K562 (cell line): Measurements from ENCODE around the gene FAM20C. TPM values are rescaled to one million over a fixed set of nuclear protein-coding genes. Genes with fewer than 3 reads are reported as not detected.

Experiments used
- ATAC-seq: fragments of 200-7000 bp; cut with Tn5 transposase; 3 replicates; pipeline ENCODE4 v1.9.1; 2020; ENCODE audit warnings: moderate library complexity
- BruUV-seq: library from RNA; stranded (reverse); fragments of 400-500 nt; replicated peaks from 2 replicates; lab custom pipeline; 2021; lab: Mats Ljungman, UMichigan
- CTCF ChIA-PET: fragments of 300-600 bp; formaldehyde crosslinking; extraction: SDS; loops from one replicate; lab custom pipeline; 2021; ENCODE audit warnings: low intra/inter-chr PET ratio; lab: Yijun Ruan, JAX
- POLR2A ChIA-PET: fragments of 300-600, 350-650 bp; sonication (Branson Sonifier 250); formaldehyde crosslinking; extraction: SDS; loops from one replicate; lab custom pipeline; 2021; ENCODE audit warnings: antibody characterized with exemption, inconsistent platforms; lab: Yijun Ruan, JAX
- DNase-seq, 4 experiments: peaks; one replicate each; pipeline versions ENCODE4 v3.0.0 to v3.0.0-alpha.2; 2011 to 2018; ENCODE audit warnings: low spot score in 3 of 4, mixed read lengths in 3 of 4; ENCODE audit errors: extremely low read depth in 1 of 4
- FAIRE-seq: peaks from 2 replicates; lab custom pipeline; 2011; peaks lifted over from hg19 to GRCh38; lab: Jason Lieb, UNC
- H2AFZ ChIP-seq: 2 replicates; pipeline ENCODE4 v1.6.0; 2011; ENCODE audit warnings: low read depth, low read length, control low read depth, inconsistent platforms
- H3K27ac ChIP-seq: fragments of 200-600 bp; 3 replicates; pipeline ENCODE4 v1.8.0; 2011; ENCODE audit warnings: low read depth, mild to moderate bottlenecking, control low read depth, inconsistent platforms, low read length, moderate library complexity, mixed read lengths; ENCODE audit errors: extremely low read depth
- H3K27me3 ChIP-seq, 2 experiments: fragments of 300-600 bp in 1 of 2; 2 replicates in 1 of 2; 3 replicates in 1 of 2; pipeline versions ENCODE4 v1.6.0 to v1.8.0; 2011; ENCODE audit warnings: inconsistent platforms in 2 of 2, low read length in 2 of 2, mild to moderate bottlenecking in 1 of 2, mixed read lengths in 1 of 2, moderate library complexity in 1 of 2; ENCODE audit not compliant: control insufficient read depth in 2 of 2, insufficient read depth in 2 of 2
- H3K36me3 ChIP-seq: fragments of 300-600 bp; 3 replicates; pipeline ENCODE4 v1.8.0; 2011; ENCODE audit warnings: mild to moderate bottlenecking, low read length, inconsistent platforms; ENCODE audit not compliant: control insufficient read depth, insufficient read depth
- H3K4me1 ChIP-seq, 2 experiments: fragments of 200-600 bp in 1 of 2; replicated peaks in 1 of 2; 2 replicates in 1 of 2; 3 replicates in 1 of 2; pipeline versions ENCODE4 v1.5.1 to v1.8.0; 2011; ENCODE audit warnings: inconsistent platforms in 2 of 2, low read length in 2 of 2, mild to moderate bottlenecking in 1 of 2, mixed read lengths in 1 of 2, moderate library complexity in 1 of 2; ENCODE audit not compliant: control insufficient read depth in 2 of 2, insufficient read depth in 2 of 2
- H3K4me2 ChIP-seq: 2 replicates; pipeline ENCODE4 v1.6.1; 2011; ENCODE audit warnings: low read length, control low read depth, inconsistent platforms, mixed read lengths; ENCODE audit not compliant: insufficient read depth
- H3K4me3 ChIP-seq: fragments of 200-600 bp; sonication (generic), shearing (Covaris generic); 2 replicates; pipeline ENCODE4 v1.5.1; 2016; ENCODE audit warnings: control low read depth, inconsistent platforms
- H3K79me2 ChIP-seq: fragments of 200-600 bp; 3 replicates; pipeline ENCODE4 v1.8.0; 2011; ENCODE audit warnings: low read length, inconsistent platforms; ENCODE audit not compliant: control insufficient read depth, insufficient read depth
- H3K9ac ChIP-seq, 2 experiments: 2 replicates each; pipeline versions ENCODE4 v1.6.0 to v1.6.1; 2011; ENCODE audit warnings: low read depth in 2 of 2, low read length in 2 of 2, control low read depth in 1 of 2, inconsistent platforms in 1 of 2, mild to moderate bottlenecking in 1 of 2, mixed read lengths in 1 of 2; ENCODE audit not compliant: insufficient read depth in 1 of 2
- H3K9me1 ChIP-seq: one replicate; pipeline ENCODE4 v1.6.0; 2011; ENCODE audit warnings: inconsistent platforms, mild to moderate bottlenecking, low read length, moderate library complexity; ENCODE audit not compliant: control insufficient read depth, insufficient read depth
- H3K9me3 ChIP-seq: replicated peaks from 2 replicates; pipeline ENCODE4 v1.5.1; 2011; ENCODE audit warnings: low read depth, low read length, inconsistent platforms; ENCODE audit not compliant: control insufficient read depth, insufficient read depth
- H4K20me1 ChIP-seq: replicated peaks from 2 replicates; pipeline ENCODE4 v1.6.1; 2011; ENCODE audit warnings: low read length, inconsistent platforms, mixed read lengths; ENCODE audit not compliant: control insufficient read depth, insufficient read depth
- E2F6 ChIP-seq, 2 experiments: IDR thresholded peaks; 2 replicates each; pipeline ENCODE4 v1.6.1; 2011; ENCODE audit warnings: borderline replicate concordance in 1 of 2, control low read depth in 1 of 2, low read depth in 1 of 2, low read length in 1 of 2, mild to moderate bottlenecking in 1 of 2, mixed read lengths in 1 of 2, moderate library complexity in 1 of 2; ENCODE audit not compliant: insufficient read depth in 1 of 2, insufficient read length in 1 of 2, poor library complexity in 1 of 2, severe bottlenecking in 1 of 2; ENCODE audit errors: extremely low read depth in 1 of 2
- GATA2 ChIP-seq: sonication (generic); formaldehyde crosslinking; IDR thresholded peaks from 2 replicates; pipeline ENCODE4 v1.4.0; 2020; ENCODE audit warnings: mild to moderate bottlenecking, missing genetic modification reagents
- HNRNPUL1 ChIP-seq: fragments of 200-400 bp; formaldehyde crosslinking; IDR thresholded peaks from 2 replicates; pipeline ENCODE4 v1.6.1; 2017; ENCODE audit warnings: low read length
- MAFF ChIP-seq: IDR thresholded peaks from 2 replicates; pipeline ENCODE4 v1.6.1; 2012; ENCODE audit warnings: low read length, improper control_type of control experiment
- SRSF3 ChIP-seq: fragments of 200-400 bp; formaldehyde crosslinking; IDR thresholded peaks from 2 replicates; pipeline ENCODE4 v1.6.1; 2016; ENCODE audit warnings: mild to moderate bottlenecking, low read length, moderate library complexity; ENCODE audit not compliant: insufficient read depth
- ZNF165 ChIP-seq: fragments of 250-450 bp; sonication (Bioruptor Pico); IDR thresholded peaks from 2 replicates; pipeline ENCODE4 v1.4.0; 2020; ENCODE audit warnings: borderline replicate concordance
- WGBS: fragments of 100-300 bp; shearing (Covaris generic); methylation state at CpG from one replicate; pipeline ENCODE4 v1.1.6; 2016; ENCODE audit warnings: low coverage, mixed read lengths; ENCODE audit not compliant: insufficient coverage; ENCODE audit errors: missing lambda C conversion rate; 5-methylcytosine and 5-hydroxymethylcytosine counted together
- in situ Hi-C: fragments of 300-500 bp; cut with MboI; formaldehyde crosslinking; loops from 4 replicates; pipeline ENCODE4 v1.15.0; 2018; ENCODE audit warnings: inconsistent platforms, mixed read lengths
- intact Hi-C: fragments of 100-400 bp; cut with micrococcal nuclease; formaldehyde crosslinking; loops from 2 replicates; pipeline ENCODE4 v1.14.2; 2022
- polyA plus RNA-seq, 8 experiments: library from polyadenylated mRNA; depleted of rRNA in 4 of 8; stranded (reverse) in 5 of 8; unstranded in 3 of 8; fragments of >200 nt; fragmentation: Nextera tagmentation in 2 of 8; fragmentation: Illumina TruSeq in 1 of 8; extraction: Ambion mirVana in 2 of 8; extraction: Trizol in 1 of 8; gene quantifications; 2 replicates each; pipeline versions ENCODE4 v1.2.1 to v1.2.3, GENCODE V29; 2011 to 2014; ENCODE audit warnings: inconsistent platforms in 1 of 8, missing spikeins in 1 of 8
- total RNA-seq, 7 experiments: library from RNA; depleted of rRNA in 6 of 7; stranded (reverse); fragments of >200 nt in 6 of 7; fragmentation: Illumina TruSeq in 2 of 7; extraction: Trizol in 2 of 7; gene quantifications; 2 replicates each; pipeline versions ENCODE4 v1.2.1 to v1.2.3, GENCODE V29; 2011 to 2021; ENCODE audit warnings: low replicate concordance in 1 of 7

FAM20C gene
- total and polyA plus RNA-seq, 9 of the 15 experiments (the other 6 are each of a cell fraction or from before 2014, with no cell fraction given): 0.09 TPM; not detected in 8

- no peak for TF ChIP-seq GATA2
- no peak for TF ChIP-seq SRSF3
- TF ChIP-seq MAFF: no peak
- TF ChIP-seq ZNF165: no peak
- no peak for TF ChIP-seq HNRNPUL1
- no peak for TF ChIP-seq E2F6 (IDR thresholded peaks at IDR 0.05; ENCODE audit: borderline replicate concordance in 1 of 2, extremely low read depth in 1 of 2, insufficient read depth in 1 of 2, insufficient read length in 1 of 2, low read depth in 1 of 2, low read length in 1 of 2, poor library complexity in 1 of 2, severe bottlenecking in 1 of 2)
- TF ChIP-seq, all 486 proteins: peak for 0
- no peak overlapping the region for H3K27ac ChIP-seq
- no peaks in the 10 kb centered on the region for H3K79me2 ChIP-seq
- H3K9me3 ChIP-seq: peaks cover under 1% of the 10 kb centered on the region; the same call in 1 of the 2 replicates
- CTCF ChIA-PET: no interaction called here
- intact Hi-C loops: no loop called here
- H3K4me3 ChIP-seq: no peak overlapping the region
- BruUV-seq: no TSS peak
- in situ Hi-C loops: no loop called here
- no peaks in the 10 kb centered on the region for H3K9me1 ChIP-seq
- no peak overlapping the region for H3K9ac ChIP-seq
- ATAC-seq: peak; percentile 20; the same call in 1 of the 3 replicates
- H4K20me1 ChIP-seq: peaks cover 3% of the 10 kb centered on the region; the same call in 1 of the 2 replicates
- peaks cover 0 to 8% of the 10 kb centered on the region in 2 experiments; a peak in 2 of 5 replicates for H3K4me1 ChIP-seq
- no peak overlapping the region for H3K4me2 ChIP-seq
- no peak overlapping the region for H2AFZ ChIP-seq
- WGBS: 16% methylated on average over 20 of the region's 22 CpGs
- POLR2A ChIA-PET: no interaction called here
- FAIRE-seq: no peak
- H3K36me3 ChIP-seq: no peaks in the 10 kb centered on the region
- peaks cover 50 to 63% of the 10 kb centered on the region in 2 experiments for H3K27me3 ChIP-seq
- no peak for DNase-seq
Observed at GRCh38 chr7:143145-143751, 49.1 kb upstream of the FAM20C start.
